Activated naive CD8-positive, alpha-beta T cell treated with anti-CD3 and anti-CD28 coated beads for 36 hours (primary cell): ENCODE data around the gene LPP. TPM values are rescaled to one million over a fixed set of nuclear protein-coding genes. Genes with fewer than 3 reads are reported as not detected.

Experiments used
- DNase-seq: peaks from one replicate; pipeline ENCODE4 v3.0.0; 2021
- H3K27ac Mint-ChIP-seq: one replicate; pipeline ENCODE4 v1.8.0; 2022; ENCODE audit warnings: mild to moderate bottlenecking, moderate library complexity, mixed read lengths
- H3K27me3 Mint-ChIP-seq: one replicate; pipeline ENCODE4 v1.8.0; 2022; ENCODE audit warnings: mild to moderate bottlenecking, mixed read lengths
- H3K36me3 Mint-ChIP-seq: one replicate; pipeline ENCODE4 v1.8.0; 2021; ENCODE audit warnings: mild to moderate bottlenecking, mixed read lengths
- H3K4me1 Mint-ChIP-seq: one replicate; pipeline ENCODE4 v1.8.0; 2021; ENCODE audit warnings: mixed read lengths
- H3K4me3 Mint-ChIP-seq: one replicate; pipeline ENCODE4 v1.8.0; 2022; ENCODE audit warnings: mild to moderate bottlenecking, moderate library complexity, mixed read lengths
- H3K9me3 Mint-ChIP-seq: one replicate; pipeline ENCODE4 v1.8.0; 2022; ENCODE audit warnings: mixed read lengths
- total RNA-seq, 2 experiments: library from RNA; stranded (reverse); gene quantifications; one replicate each; pipeline ENCODE4 v1.2.3, GENCODE V29; 2021

Gene LPP
- total RNA-seq, 2 experiments from 2014 or later, result 15.0 to 15.3 TPM

DNA sequence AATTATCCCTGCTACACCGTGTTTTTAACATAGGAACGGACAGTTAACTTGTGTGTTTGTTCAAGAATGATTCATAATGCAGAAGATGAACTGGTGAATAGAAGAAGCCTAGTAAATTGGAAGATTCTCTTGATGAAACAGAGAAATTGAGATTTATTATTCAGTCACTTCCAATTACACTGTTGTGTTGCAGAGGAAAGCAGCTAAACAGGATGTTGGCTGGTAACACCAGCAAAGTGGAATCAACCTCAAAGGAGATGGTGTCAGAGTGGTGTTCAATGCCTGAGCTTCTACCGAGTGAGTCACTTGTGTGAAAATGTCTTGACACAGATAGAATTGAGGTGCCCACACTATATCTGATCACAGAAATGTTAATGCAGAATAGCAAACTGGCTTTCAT is 399.6 kb downstream of the LPP start:
- peak; percentile 3 for DNase-seq

DNA sequence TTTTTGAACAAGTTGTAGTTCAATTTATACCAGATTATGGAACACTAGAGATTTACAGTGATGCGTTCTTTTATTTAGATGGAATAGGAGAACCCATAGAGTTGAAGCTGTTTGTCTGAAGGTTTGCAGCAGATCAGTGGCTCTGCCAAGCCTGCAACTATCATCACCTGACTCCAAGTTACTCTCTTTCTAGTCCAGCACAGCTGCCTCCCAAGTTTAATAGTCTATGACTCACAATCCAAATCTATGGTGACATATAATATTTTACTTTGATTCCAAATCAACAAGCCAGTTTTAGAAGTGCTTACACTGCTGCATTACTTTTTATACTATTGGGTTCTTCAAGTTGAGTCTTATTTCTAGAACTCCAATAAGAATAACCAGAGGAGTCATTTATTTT is 400.4 kb downstream of the LPP start:
- H3K4me1 Mint-ChIP-seq, result peaks cover 21% of the 10 kb centered on the region

More for the DNA sequence above, 399.6 kb downstream of the LPP start:
- no peak overlapping the region for H3K27ac Mint-ChIP-seq
- H3K4me1 Mint-ChIP-seq, result peaks cover 14% of the 10 kb centered on the region
- peaks cover 3% of the 10 kb centered on the region for H3K36me3 Mint-ChIP-seq
- H3K4me3 Mint-ChIP-seq, result no peak overlapping the region
- no peaks in the 10 kb centered on the region for H3K27me3 Mint-ChIP-seq
- H3K9me3 Mint-ChIP-seq, result no peaks in the 10 kb centered on the region

DNA sequence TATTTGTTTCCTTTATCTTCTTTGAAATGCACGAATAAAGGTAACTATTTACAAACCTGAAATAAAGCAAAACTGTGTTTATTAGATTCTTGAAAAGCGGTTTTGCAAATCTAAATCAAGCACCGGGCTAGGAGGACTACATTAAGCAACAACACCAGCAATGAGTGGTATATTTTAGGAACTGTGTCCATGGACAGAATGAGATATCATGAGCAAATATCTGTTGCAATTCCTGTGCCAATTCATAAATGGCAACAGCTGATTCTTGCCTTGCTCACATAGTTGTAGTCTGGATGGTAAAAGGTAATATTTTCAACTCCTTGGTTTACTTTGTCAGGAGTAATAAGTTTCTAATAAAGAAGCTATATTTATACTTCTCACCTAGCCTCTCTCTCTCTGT is 403.3 kb downstream of the LPP start:
- no peak overlapping the region for H3K4me3 Mint-ChIP-seq
- no peaks in the 10 kb centered on the region for H3K9me3 Mint-ChIP-seq
- H3K27me3 Mint-ChIP-seq, result no peaks in the 10 kb centered on the region
- H3K4me1 Mint-ChIP-seq, result peaks cover 30% of the 10 kb centered on the region
- DNase-seq, result no peak
- no peak overlapping the region for H3K27ac Mint-ChIP-seq
- peaks cover 3% of the 10 kb centered on the region for H3K36me3 Mint-ChIP-seq

More for the DNA sequence above, 400.4 kb downstream of the LPP start:
- H3K4me3 Mint-ChIP-seq, result no peak overlapping the region
- H3K27me3 Mint-ChIP-seq, result no peaks in the 10 kb centered on the region
- no peak overlapping the region for H3K27ac Mint-ChIP-seq
- no peaks in the 10 kb centered on the region for H3K9me3 Mint-ChIP-seq
- peaks cover 3% of the 10 kb centered on the region for H3K36me3 Mint-ChIP-seq
- no peak for DNase-seq

DNA sequence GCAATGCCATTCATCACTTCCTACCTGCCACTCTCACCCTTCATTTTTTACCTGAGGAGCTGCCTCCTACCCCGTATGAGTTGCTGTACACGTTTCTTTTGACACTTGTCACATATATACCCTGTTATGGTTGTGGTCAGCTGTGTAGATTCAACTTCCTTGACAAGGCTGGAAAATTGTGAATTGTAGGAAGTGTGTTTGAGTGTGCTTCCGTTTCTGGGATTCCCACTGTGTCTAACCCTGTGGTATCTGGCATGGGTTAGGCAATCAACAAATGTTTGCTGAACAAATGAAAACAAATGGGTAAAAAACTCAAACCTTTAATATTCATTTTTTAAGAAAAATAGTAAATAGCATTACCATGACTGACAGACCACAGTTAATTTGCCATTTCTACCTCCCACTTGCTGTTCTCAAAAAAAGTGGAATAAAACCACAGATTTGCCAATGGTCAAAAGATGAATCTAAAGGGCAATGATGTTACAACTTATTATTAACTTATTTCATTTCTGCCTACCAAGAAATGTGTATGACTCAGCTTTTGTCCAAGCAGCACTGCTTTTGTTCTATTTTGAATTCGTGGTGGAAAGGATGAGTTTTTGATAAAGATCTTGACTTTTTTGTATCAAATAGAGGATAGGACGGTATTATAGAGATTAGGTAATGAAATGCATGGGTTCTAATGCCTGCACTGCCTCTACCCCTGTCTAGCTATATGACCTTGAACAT is 404.6 kb downstream of the LPP start:
- Mint-ChIP-seq H3K36me3 (peaks cover 3% of the 10 kb centered on the region), H3K27me3 (no peaks in the 10 kb centered on the region), H3K9me3 (no peaks in the 10 kb centered on the region), H3K4me1 (peaks cover 23% of the 10 kb centered on the region), H3K4me3 (no peak overlapping the region), H3K27ac (no peak overlapping the region)
- DNase-seq, result no peak

DNA sequence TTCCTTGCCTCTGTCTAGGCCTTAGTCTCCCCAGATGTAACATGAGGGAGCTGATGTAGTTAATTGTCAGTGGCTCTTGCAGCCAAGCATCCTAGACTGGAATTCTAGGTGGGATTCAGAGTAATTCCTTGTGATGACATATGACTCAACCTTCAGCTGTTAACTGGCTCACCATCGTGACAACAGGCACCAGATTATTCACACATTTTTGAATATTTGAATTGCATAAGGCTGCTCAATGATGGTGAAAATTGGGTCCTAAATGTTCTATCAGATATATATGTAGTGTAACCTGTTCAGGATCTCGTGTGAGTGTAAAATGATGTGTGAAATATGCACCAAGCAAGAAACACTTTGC is 405.1 kb downstream of the LPP start:
- Mint-ChIP-seq H3K9me3 (no peaks in the 10 kb centered on the region), H3K4me3 (no peak overlapping the region), H3K27ac (no peak overlapping the region), H3K27me3 (no peaks in the 10 kb centered on the region), H3K36me3 (peaks cover 3% of the 10 kb centered on the region), H3K4me1 (peaks cover 19% of the 10 kb centered on the region)
- DNase-seq, result no peak

DNA sequence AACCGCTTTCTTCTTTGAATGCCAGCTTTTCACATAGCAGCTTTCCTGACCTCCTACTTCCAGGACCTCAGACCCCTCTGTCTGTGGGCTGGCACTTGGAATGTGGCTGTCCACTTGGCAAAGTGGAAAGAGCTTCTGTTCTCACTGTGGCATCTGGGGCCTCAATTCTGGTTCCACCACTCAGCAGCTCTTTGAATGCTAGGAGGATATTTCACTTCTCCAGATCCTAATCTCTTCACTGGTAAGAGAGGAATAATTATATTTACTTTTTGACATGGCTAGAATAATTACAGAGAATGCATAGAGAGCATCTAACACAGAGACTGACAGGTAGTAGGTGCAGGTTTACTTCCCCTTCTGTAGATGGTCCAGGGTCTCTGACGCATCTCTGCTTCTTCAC is 405.9 kb downstream of the LPP start:
- no peak for DNase-seq
- no peaks in the 10 kb centered on the region for H3K27me3 Mint-ChIP-seq
- no peak overlapping the region for H3K27ac Mint-ChIP-seq
- no peaks in the 10 kb centered on the region for H3K9me3 Mint-ChIP-seq
- H3K4me1 Mint-ChIP-seq, result peaks cover 17% of the 10 kb centered on the region
- peaks cover 3% of the 10 kb centered on the region for H3K36me3 Mint-ChIP-seq
- no peak overlapping the region for H3K4me3 Mint-ChIP-seq

DNA sequence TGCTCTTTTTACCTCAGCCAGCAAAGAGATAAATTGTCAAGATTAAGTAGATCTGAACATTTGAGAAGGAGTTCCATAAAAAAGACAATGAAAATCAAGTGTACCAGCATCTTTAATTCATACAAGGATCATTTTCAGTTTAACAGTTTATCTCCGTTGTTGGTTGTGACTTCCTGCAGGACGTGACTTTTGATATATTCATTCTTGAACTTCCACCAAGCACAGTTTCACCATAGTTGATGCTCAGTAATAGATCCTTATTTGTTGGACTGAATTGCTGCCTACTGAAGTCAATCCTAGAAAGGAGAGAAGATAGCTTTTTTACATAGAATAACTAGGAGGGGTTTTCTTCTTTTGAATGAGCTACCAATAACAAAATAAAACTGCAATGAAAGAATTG is 408.2 kb downstream of the LPP start:
- Mint-ChIP-seq H3K4me1 (peaks cover 17% of the 10 kb centered on the region), H3K9me3 (no peaks in the 10 kb centered on the region), H3K27me3 (no peaks in the 10 kb centered on the region), H3K4me3 (no peak overlapping the region), H3K36me3 (peaks cover 3% of the 10 kb centered on the region), H3K27ac (no peak overlapping the region)
- DNase-seq, result no peak

DNA sequence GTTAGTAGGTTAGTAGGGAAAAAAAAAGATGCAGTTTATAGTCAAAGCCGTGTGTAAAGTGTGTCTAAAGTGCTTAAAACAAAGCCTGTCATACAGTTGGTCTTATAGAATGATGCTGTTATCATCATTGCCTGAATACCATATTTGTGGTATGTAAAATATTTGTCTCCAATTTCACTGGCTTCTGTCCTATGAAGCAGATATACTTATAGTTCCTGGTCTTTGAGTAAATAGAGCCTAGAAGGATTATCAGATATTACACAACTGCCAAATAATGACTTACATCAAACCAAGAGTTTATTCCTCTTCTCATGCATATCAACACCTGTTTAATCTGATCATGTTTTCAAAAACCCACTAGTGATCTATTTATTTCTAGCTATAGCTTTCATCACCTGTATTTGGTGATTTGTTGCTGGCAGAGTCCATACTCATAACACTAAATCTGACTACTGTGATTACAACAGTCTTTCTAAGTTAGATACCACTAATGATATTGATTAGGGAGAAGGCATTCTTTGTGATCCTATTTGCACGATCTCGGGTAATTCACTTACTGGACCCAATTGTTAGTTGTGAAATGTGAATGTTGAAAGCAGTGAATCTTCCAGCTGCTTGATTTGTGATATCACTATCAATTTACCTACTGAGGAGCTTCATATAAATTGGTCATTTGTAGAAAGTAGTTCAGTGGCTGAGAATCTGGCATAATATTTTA is 413.7 kb downstream of the LPP start:
- Mint-ChIP-seq H3K27me3 (no peaks in the 10 kb centered on the region), H3K36me3 (no peaks in the 10 kb centered on the region), H3K4me3 (no peak overlapping the region), H3K4me1 (peaks cover 3% of the 10 kb centered on the region), H3K9me3 (no peaks in the 10 kb centered on the region), H3K27ac (no peak overlapping the region)
- DNase-seq, result no peak

DNA sequence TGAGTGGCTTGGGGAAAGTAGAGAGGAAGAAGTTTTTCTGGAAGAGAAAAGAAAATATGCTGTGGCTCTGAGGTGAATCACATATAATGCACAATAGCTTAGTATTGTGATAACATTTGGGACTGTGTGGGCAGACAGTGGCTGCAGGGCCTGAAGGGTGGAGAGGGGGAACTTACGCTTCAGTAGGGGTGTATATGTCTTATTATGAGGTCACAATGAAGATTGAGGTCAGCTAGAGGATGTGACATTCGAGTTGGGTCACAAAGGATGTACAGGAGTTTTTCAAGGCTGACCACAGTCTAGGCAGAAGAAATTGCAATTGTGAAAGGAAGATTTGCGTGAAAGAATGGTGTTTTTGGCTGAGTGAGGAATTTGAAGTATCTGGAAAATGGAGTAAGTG is 414.8 kb downstream of the LPP start:
- no peak overlapping the region for H3K27ac Mint-ChIP-seq
- DNase-seq, result no peak
- H3K4me3 Mint-ChIP-seq, result no peak overlapping the region
- H3K9me3 Mint-ChIP-seq, result no peaks in the 10 kb centered on the region
- H3K4me1 Mint-ChIP-seq, result peaks cover 4% of the 10 kb centered on the region
- no peaks in the 10 kb centered on the region for H3K36me3 Mint-ChIP-seq
- no peaks in the 10 kb centered on the region for H3K27me3 Mint-ChIP-seq

DNA sequence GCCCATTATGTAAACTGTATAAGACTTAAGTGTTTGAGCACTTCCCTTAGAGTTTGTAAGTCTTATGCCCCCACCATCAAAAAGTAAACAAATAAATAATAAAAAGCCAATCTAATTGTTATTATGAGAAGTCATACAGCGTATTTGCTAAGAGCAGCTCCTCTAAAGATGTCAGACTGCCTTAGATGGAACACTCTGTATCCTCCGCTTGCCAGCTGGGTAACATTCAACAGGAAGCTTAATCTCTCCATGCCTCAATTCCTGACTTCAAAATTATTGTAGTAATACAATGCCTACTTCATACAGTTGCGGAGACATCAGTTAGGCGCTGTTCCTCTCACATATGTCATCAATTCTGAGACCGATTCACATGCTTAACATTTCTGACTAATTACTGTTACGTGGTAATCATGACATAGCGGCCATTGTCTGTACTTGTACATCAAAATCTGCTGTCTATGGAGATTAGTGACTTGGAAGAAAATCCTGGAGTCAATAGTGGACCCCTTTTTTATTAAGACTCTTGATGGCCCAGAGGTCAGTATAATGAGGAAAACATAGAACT is 417.7 kb downstream of the LPP start:
- Mint-ChIP-seq H3K36me3 (no peaks in the 10 kb centered on the region), H3K9me3 (no peaks in the 10 kb centered on the region), H3K4me1 (peaks cover 4% of the 10 kb centered on the region), H3K4me3 (no peak overlapping the region), H3K27ac (no peak overlapping the region), H3K27me3 (no peaks in the 10 kb centered on the region)
- no peak for DNase-seq

DNA sequence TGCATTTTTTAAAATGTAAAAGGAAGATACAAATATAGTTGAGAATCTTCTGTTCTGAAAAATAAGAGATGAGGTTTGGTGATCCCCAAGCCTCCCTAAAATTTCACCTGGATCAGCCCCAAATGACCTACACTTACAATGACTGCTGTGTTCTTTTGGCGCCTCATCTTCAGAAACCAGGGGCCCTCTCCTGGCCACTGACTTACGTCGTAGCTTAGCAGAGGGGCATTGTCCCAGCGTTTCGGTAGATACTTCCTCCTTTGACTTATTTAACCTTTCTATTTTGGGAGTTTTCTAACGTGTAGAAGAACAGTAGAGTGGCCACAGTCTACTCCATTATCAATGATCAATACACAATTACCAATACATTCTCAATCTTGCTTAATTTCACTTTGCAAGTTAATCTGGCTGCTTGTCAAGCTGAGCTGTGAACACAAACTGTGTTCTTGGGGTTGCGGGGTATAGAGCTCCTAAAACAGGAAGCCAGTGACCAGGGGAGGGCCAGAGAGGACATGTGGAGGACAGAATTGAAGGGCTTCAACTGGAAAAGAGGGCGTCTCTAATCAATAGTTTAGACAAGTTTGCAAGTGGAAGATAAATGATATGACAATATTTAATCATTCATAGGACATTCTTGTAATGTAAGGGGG is 419.5 kb downstream of the LPP start:
- Mint-ChIP-seq H3K27ac (no peak overlapping the region), H3K4me3 (no peak overlapping the region), H3K27me3 (no peaks in the 10 kb centered on the region), H3K9me3 (no peaks in the 10 kb centered on the region), H3K4me1 (peaks cover 6% of the 10 kb centered on the region), H3K36me3 (no peaks in the 10 kb centered on the region)
- DNase-seq, result no peak

DNA sequence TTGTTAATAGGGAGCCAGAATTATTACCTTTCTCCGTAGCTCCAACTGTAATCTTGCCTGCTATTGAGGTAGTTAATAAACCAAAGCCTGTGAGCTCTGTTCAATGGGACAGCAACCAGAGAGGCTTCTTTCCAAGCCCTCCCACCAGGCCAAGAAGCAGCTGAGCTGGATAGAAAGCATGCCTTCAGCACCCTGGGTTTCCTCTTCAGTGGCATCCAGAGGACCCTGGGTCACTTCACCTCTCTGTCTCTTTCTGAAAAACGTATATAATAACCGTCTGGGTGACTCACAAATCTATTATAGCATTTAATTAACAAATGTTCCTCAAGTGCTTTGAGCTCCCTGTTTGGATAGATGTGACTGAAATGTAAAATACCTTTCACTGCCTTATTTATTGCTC is 420.0 kb downstream of the LPP start:
- no peak overlapping the region for H3K27ac Mint-ChIP-seq
- H3K36me3 Mint-ChIP-seq, result no peaks in the 10 kb centered on the region
- no peaks in the 10 kb centered on the region for H3K9me3 Mint-ChIP-seq
- no peaks in the 10 kb centered on the region for H3K27me3 Mint-ChIP-seq
- DNase-seq, result no peak
- peaks cover 5% of the 10 kb centered on the region for H3K4me1 Mint-ChIP-seq
- no peak overlapping the region for H3K4me3 Mint-ChIP-seq

DNA sequence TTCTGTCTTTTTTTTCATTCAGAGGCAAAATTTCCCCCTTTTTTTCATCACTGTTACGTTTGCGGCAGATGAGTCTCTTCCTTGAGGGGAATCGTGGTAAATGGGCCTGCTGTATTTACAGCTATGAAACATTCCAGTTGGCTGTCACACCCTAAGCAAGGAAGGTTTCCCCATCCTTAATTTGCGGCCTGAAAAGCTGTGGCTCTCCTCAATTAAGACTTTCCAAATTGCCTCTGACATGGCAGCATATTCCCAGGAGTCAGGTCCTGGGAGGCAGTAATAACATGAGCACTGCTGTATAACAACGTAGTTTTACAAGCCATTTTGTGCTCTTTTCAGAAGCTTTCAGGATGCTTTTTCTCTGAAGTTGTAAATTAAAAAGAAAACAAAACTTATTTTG is 420.9 kb downstream of the LPP start:
- no peak overlapping the region for H3K4me3 Mint-ChIP-seq
- no peaks in the 10 kb centered on the region for H3K36me3 Mint-ChIP-seq
- no peak overlapping the region for H3K27ac Mint-ChIP-seq
- no peaks in the 10 kb centered on the region for H3K27me3 Mint-ChIP-seq
- H3K4me1 Mint-ChIP-seq, result peaks cover 5% of the 10 kb centered on the region
- no peaks in the 10 kb centered on the region for H3K9me3 Mint-ChIP-seq
- DNase-seq, result no peak

DNA sequence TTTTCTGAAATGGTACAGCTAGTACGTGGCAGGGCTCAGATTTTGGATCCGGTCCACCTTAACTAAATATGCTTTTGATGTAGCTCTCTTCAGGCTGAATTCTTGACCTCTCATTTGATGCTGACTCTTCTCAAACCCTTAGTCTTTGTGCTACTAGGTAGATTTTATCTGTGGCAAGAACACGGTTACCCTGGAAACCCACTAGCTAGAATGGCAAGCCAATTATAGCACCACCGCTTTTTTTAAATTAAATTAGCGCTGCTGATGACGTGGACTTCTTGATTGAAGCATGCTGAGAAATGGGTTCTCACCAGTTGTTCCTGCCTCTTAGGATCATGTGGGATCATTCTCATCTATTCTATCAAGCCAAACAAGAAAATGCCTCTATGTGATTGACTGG is 421.5 kb downstream of the LPP start:
- Mint-ChIP-seq H3K9me3 (no peaks in the 10 kb centered on the region), H3K4me1 (peaks cover 8% of the 10 kb centered on the region), H3K27me3 (no peaks in the 10 kb centered on the region), H3K27ac (no peak overlapping the region), H3K36me3 (no peaks in the 10 kb centered on the region), H3K4me3 (no peak overlapping the region)
- DNase-seq, result no peak

DNA sequence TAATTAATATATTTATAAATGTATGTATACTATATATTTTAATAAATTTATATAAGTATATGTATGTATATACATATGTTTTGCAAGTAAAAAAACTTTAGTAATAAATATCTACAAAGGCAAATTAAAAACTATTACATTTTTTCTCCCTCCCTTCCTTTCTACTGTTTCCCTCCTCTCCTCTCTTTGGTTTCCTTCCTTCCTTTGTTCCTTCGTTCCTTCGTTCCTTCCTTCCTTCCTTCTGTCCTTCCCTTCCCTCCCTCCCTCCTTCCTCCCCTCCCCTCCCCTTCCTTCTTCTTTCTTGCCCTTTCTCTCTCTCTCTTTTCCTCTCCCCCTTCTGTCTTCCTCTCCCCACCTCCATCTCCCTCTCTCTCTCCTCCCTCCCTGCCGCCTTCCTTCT is 423.6 kb downstream of the LPP start:
- Mint-ChIP-seq H3K4me1 (peaks cover 9% of the 10 kb centered on the region), H3K27ac (no peak overlapping the region), H3K36me3 (no peaks in the 10 kb centered on the region), H3K9me3 (no peaks in the 10 kb centered on the region), H3K27me3 (no peaks in the 10 kb centered on the region), H3K4me3 (no peak overlapping the region)
- no peak for DNase-seq
